Femur (tissue), 1 donor: ENCODE measurements around the gene PLEKHG5.

Source experiments
- DNase-seq: peaks from one replicate; pipeline ENCODE4 v3.0.0-alpha.2; 2017

The PLEKHG5 gene

GRCh38 chr1:6424619-6425593 is 66.6 kb downstream of the PLEKHG5 start, which contains the start of gene ESPN:
Gene ESPN, plus strand, starts transcription at chr1:6424776. Its CDS starts 180 bp downstream, at chr1:6424956.
- DNase-seq, result no peak

GRCh38 chr1:6424000-6424565 is 67.4 kb downstream of the PLEKHG5 start:
- DNase-seq, result no peak

- no peak for DNase-seq
Observed at GRCh38 chr1:6423321-6423999, 68.0 kb downstream of the PLEKHG5 start.

- DNase-seq, result no peak
Observed at GRCh38 chr1:6421266-6421665, 70.2 kb downstream of the PLEKHG5 start.

- peak; percentile 58 for DNase-seq
Observed at GRCh38 chr1:6420454-6421042, 70.9 kb downstream of the PLEKHG5 start.

- no peak for DNase-seq
Observed at GRCh38 chr1:6419804-6420453, 71.5 kb downstream of the PLEKHG5 start, which contains the start of gene HES2. Gene HES2, minus strand, starts transcription at chr1:6419919. Its CDS starts 99 bp downstream, at chr1:6419820.

GRCh38 chr1:6419397-6419803 is 72.1 kb downstream of the PLEKHG5 start:
- no peak for DNase-seq

GRCh38 chr1:6418668-6419396 is 72.6 kb downstream of the PLEKHG5 start:
- DNase-seq, result no peak

GRCh38 chr1:6417961-6418667 is 73.4 kb downstream of the PLEKHG5 start:
- no peak for DNase-seq
